ENCODE measurements around the gene COL26A1. TPM values are rescaled to one million over a fixed set of nuclear protein-coding genes. Genes with fewer than 3 reads are reported as not detected.

COL26A1 gene
- total and polyA plus RNA-seq, 2 donors: 0.41 to 3.0 TPM

GRCh38 chr7:101522021-101522420 lies 159.3 kb downstream of the COL26A1 start:
- no peaks in the 10 kb centered on the region for H3K4me1 ChIP-seq (ENCODE audit: control insufficient read depth in 2 of 2, insufficient read depth in 2 of 2, low read length in 2 of 2)
- WGBS: 82% methylated on average over 5 of the region's 5 CpGs
- H3K36me3 ChIP-seq (ENCODE audit: control insufficient read depth in 2 of 2, insufficient read depth in 2 of 2, low read length in 1 of 2): no peaks in the 10 kb centered on the region

GRCh38 chr7:101527844-101528667 lies 165.4 kb downstream of the COL26A1 start:
- H3K9me3 ChIP-seq (ENCODE audit: control insufficient read depth in 2 of 2, insufficient read depth in 1 of 2, low read length in 1 of 2): no peaks in the 10 kb centered on the region
- DNase-seq (ENCODE audit: low read depth in 6 of 9, low spot score in 9 of 9): no peak
- H3K4me1 ChIP-seq (ENCODE audit: control insufficient read depth in 2 of 2, insufficient read depth in 2 of 2, low read length in 2 of 2): no peaks in the 10 kb centered on the region
- no peak overlapping the region for H3K4me3 ChIP-seq (ENCODE audit: low read length in 2 of 2)
- no peak overlapping the region for H3K27ac ChIP-seq (ENCODE audit: low read depth in 1 of 2, low read length in 1 of 2)
- no peaks in the 10 kb centered on the region for H3K36me3 ChIP-seq (ENCODE audit: control insufficient read depth in 2 of 2, insufficient read depth in 2 of 2, low read length in 1 of 2)
- 89% methylated on average over 13 of the region's 13 CpGs for WGBS
- H3K27me3 ChIP-seq (ENCODE audit: control insufficient read depth in 2 of 2, insufficient read depth in 1 of 2, low read length in 1 of 2): no peaks in the 10 kb centered on the region

More at GRCh38 chr7:101522021-101522420, 159.3 kb downstream of the COL26A1 start:
- H3K4me3 ChIP-seq (ENCODE audit: low read length in 2 of 2): no peak overlapping the region
- no peaks in the 10 kb centered on the region for H3K27me3 ChIP-seq (ENCODE audit: control insufficient read depth in 2 of 2, insufficient read depth in 1 of 2, low read length in 1 of 2)
- H3K9me3 ChIP-seq (ENCODE audit: control insufficient read depth in 2 of 2, insufficient read depth in 1 of 2, low read length in 1 of 2): no peaks in the 10 kb centered on the region
- H3K27ac ChIP-seq (ENCODE audit: low read depth in 1 of 2, low read length in 1 of 2): no peak overlapping the region
- no peak for DNase-seq (ENCODE audit: low read depth in 6 of 9, low spot score in 9 of 9)

DNA sequence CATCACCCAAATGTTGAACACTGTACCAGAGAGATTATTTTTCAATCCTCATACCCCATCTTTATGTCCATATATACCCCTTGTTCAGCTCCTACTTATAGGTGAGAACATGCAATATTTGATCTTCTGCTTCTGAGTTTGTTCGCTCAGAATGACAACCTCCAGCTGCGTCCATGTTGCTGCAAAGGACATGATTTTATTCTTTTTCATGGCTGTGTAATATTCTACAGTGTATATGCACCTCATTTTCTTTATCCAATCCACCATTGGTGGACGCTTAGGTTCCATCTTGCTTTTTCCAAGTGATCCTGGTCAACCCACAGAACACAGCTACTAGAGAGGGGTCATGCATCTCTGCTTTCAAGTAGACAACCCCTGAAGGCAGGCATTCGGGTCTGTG lies 166.9 kb downstream of the COL26A1 start:
- Histone ChIP-seq H3K36me3 (ENCODE audit: control insufficient read depth in 2 of 2, insufficient read depth in 2 of 2, low read length in 1 of 2) (no peaks in the 10 kb centered on the region), H3K27ac (ENCODE audit: low read depth in 1 of 2, low read length in 1 of 2) (no peak overlapping the region), H3K9me3 (ENCODE audit: control insufficient read depth in 2 of 2, insufficient read depth in 1 of 2, low read length in 1 of 2) (no peaks in the 10 kb centered on the region), H3K4me1 (ENCODE audit: control insufficient read depth in 2 of 2, insufficient read depth in 2 of 2, low read length in 2 of 2) (no peaks in the 10 kb centered on the region), H3K27me3 (ENCODE audit: control insufficient read depth in 2 of 2, insufficient read depth in 1 of 2, low read length in 1 of 2) (no peaks in the 10 kb centered on the region), H3K4me3 (ENCODE audit: low read length in 2 of 2) (no peak overlapping the region)
- no peak for DNase-seq (ENCODE audit: low read depth in 6 of 9, low spot score in 9 of 9)
- 93% methylated on average over 4 of the region's 4 CpGs for WGBS

GRCh38 chr7:101531726-101532357 lies 169.2 kb downstream of the COL26A1 start:
- H3K27me3 ChIP-seq (ENCODE audit: control insufficient read depth in 2 of 2, insufficient read depth in 1 of 2, low read length in 1 of 2): no peaks in the 10 kb centered on the region
- no peak overlapping the region for H3K4me3 ChIP-seq (ENCODE audit: low read length in 2 of 2)
- peaks cover 0 to 9% of the 10 kb centered on the region in 2 donors for H3K9me3 ChIP-seq (ENCODE audit: control insufficient read depth in 2 of 2, insufficient read depth in 1 of 2, low read length in 1 of 2)
- no peak for DNase-seq (ENCODE audit: low read depth in 6 of 9, low spot score in 9 of 9)
- H3K36me3 ChIP-seq (ENCODE audit: control insufficient read depth in 2 of 2, insufficient read depth in 2 of 2, low read length in 1 of 2): no peaks in the 10 kb centered on the region
- 92% methylated on average over 16 of the region's 16 CpGs for WGBS
- no peak overlapping the region for H3K27ac ChIP-seq (ENCODE audit: low read depth in 1 of 2, low read length in 1 of 2)
- H3K4me1 ChIP-seq (ENCODE audit: control insufficient read depth in 2 of 2, insufficient read depth in 2 of 2, low read length in 2 of 2): no peaks in the 10 kb centered on the region

GRCh38 chr7:101532400-101533102 lies 169.9 kb downstream of the COL26A1 start:
- H3K36me3 ChIP-seq (ENCODE audit: control insufficient read depth in 2 of 2, insufficient read depth in 2 of 2, low read length in 1 of 2): no peaks in the 10 kb centered on the region
- no peak overlapping the region for H3K4me3 ChIP-seq (ENCODE audit: low read length in 2 of 2)
- 96% methylated on average over 4 of the region's 4 CpGs for WGBS
- H3K27ac ChIP-seq (ENCODE audit: low read depth in 1 of 2, low read length in 1 of 2): no peak overlapping the region
- no peaks in the 10 kb centered on the region for H3K4me1 ChIP-seq (ENCODE audit: control insufficient read depth in 2 of 2, insufficient read depth in 2 of 2, low read length in 2 of 2)
- peaks cover 0 to 10% of the 10 kb centered on the region in 2 donors for H3K9me3 ChIP-seq (ENCODE audit: control insufficient read depth in 2 of 2, insufficient read depth in 1 of 2, low read length in 1 of 2)
- no peaks in the 10 kb centered on the region for H3K27me3 ChIP-seq (ENCODE audit: control insufficient read depth in 2 of 2, insufficient read depth in 1 of 2, low read length in 1 of 2)
- DNase-seq (ENCODE audit: low read depth in 6 of 9, low spot score in 9 of 9): no peak

DNA sequence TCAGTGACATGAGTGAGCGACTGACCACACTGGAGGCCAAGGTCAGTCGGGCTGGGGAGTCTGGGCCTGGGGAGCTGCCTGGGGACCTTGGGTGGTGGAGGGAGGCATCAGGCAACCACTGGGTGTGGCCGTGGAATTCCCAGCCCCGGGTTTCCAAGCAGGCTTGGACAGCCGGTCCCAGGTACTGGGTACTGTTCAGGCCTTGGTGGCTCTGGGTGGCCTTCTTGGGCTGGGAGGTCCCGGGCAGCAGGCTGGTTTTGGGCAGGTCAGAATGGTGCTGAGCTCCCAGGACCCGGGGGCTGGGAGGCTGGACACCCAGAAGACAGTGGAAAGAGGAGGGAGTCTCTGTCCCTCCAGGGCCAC lies 170.4 kb downstream of the COL26A1 start:
- Histone ChIP-seq H3K27me3 (ENCODE audit: control insufficient read depth in 2 of 2, insufficient read depth in 1 of 2, low read length in 1 of 2) (no peaks in the 10 kb centered on the region), H3K4me3 (ENCODE audit: low read length in 2 of 2) (no peak overlapping the region), H3K4me1 (ENCODE audit: control insufficient read depth in 2 of 2, insufficient read depth in 2 of 2, low read length in 2 of 2) (no peaks in the 10 kb centered on the region), H3K36me3 (ENCODE audit: control insufficient read depth in 2 of 2, insufficient read depth in 2 of 2, low read length in 1 of 2) (no peaks in the 10 kb centered on the region), H3K9me3 (ENCODE audit: control insufficient read depth in 2 of 2, insufficient read depth in 1 of 2, low read length in 1 of 2) (peaks cover 0 to 10% of the 10 kb centered on the region in 2 donors), H3K27ac (ENCODE audit: low read depth in 1 of 2, low read length in 1 of 2) (no peak overlapping the region)
- 95% methylated on average over 7 of the region's 7 CpGs for WGBS
- no peak for DNase-seq (ENCODE audit: low read depth in 6 of 9, low spot score in 9 of 9)

DNA sequence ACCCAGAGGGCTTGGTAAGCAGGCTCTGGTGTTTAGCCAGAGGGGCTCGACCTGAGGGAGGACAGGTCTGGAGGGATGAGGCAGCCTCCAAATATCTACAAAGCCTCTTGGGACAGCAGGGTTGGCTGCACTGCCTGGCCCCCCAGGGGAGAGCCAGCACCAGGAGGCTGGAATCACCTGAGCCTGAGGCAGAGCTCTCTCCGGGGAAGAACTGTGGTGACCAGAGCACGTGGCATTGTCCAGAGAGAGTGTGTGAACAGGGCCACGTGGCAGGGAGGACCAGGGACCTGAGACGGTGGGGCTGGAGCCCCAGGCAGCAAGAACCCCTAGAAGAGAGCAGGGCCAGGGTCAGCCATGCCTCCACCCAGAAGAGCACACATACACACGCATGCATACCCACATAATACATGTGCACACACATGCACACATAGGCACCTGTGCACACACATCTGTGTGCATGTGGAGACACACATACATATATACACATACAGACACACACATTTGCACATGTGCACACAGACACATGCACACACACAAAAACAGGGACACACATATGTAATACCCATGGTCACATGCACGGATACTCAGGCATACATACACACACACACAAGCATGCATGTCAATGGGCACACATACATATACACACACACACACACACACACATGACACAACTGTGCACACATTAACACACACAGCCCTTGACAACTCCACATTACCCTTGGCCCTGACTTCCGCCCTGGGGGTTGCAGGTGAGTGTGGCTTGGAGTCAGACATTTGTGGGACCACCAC lies 171.5 kb downstream of the COL26A1 start:
- Histone ChIP-seq H3K9me3 (ENCODE audit: control insufficient read depth in 2 of 2, insufficient read depth in 1 of 2, low read length in 1 of 2) (peaks cover 0 to 10% of the 10 kb centered on the region in 2 donors), H3K27me3 (ENCODE audit: control insufficient read depth in 2 of 2, insufficient read depth in 1 of 2, low read length in 1 of 2) (no peaks in the 10 kb centered on the region), H3K4me1 (ENCODE audit: control insufficient read depth in 2 of 2, insufficient read depth in 2 of 2, low read length in 2 of 2) (no peaks in the 10 kb centered on the region), H3K27ac (ENCODE audit: low read depth in 1 of 2, low read length in 1 of 2) (no peak overlapping the region), H3K36me3 (ENCODE audit: control insufficient read depth in 2 of 2, insufficient read depth in 2 of 2, low read length in 1 of 2) (no peaks in the 10 kb centered on the region), H3K4me3 (ENCODE audit: low read length in 2 of 2) (no peak overlapping the region)
- WGBS: 86% methylated on average over 8 of the region's 8 CpGs
- no peak for DNase-seq (ENCODE audit: low read depth in 6 of 9, low spot score in 9 of 9)

- DNase-seq (ENCODE audit: low read depth in 6 of 9, low spot score in 9 of 9): no peak
- H3K36me3 ChIP-seq (ENCODE audit: control insufficient read depth in 2 of 2, insufficient read depth in 2 of 2, low read length in 1 of 2): no peaks in the 10 kb centered on the region
- H3K27me3 ChIP-seq (ENCODE audit: control insufficient read depth in 2 of 2, insufficient read depth in 1 of 2, low read length in 1 of 2): peaks cover 0 to 2% of the 10 kb centered on the region in 2 donors
- no peak overlapping the region for H3K27ac ChIP-seq (ENCODE audit: low read depth in 1 of 2, low read length in 1 of 2)
- H3K4me3 ChIP-seq (ENCODE audit: low read length in 2 of 2): no peak overlapping the region
- H3K4me1 ChIP-seq (ENCODE audit: control insufficient read depth in 2 of 2, insufficient read depth in 2 of 2, low read length in 2 of 2): no peaks in the 10 kb centered on the region
- WGBS: 94% methylated on average over 11 of the region's 11 CpGs
- peaks cover 0 to 10% of the 10 kb centered on the region in 2 donors for H3K9me3 ChIP-seq (ENCODE audit: control insufficient read depth in 2 of 2, insufficient read depth in 1 of 2, low read length in 1 of 2)
Measured at GRCh38 chr7:101534873-101535272, 172.2 kb downstream of the COL26A1 start.

Measured in thymus (tissue), 11 donors.